HG03196 (cell line): ENCODE data around the gene ZBTB7C.

Experiments used
- ATAC-seq: cut with Tn5 transposase; IDR thresholded peaks from one replicate; pipeline ENCODE4 v1.9.1; 2021; ENCODE audit not compliant: unreplicated experiment

Gene ZBTB7C

GRCh38 chr18:48009116-48009745 lies 400.0 kb downstream of the ZBTB7C start:
- no peak for ATAC-seq

GRCh38 chr18:48007955-48008701 lies 401.1 kb downstream of the ZBTB7C start:
- no peak for ATAC-seq

- no peak for ATAC-seq
Observed at GRCh38 chr18:48007381-48007780, 401.8 kb downstream of the ZBTB7C start.

GRCh38 chr18:48006415-48007175 lies 402.6 kb downstream of the ZBTB7C start:
- ATAC-seq: no peak

- ATAC-seq: no peak
Observed at GRCh38 chr18:48004577-48004976, 404.6 kb downstream of the ZBTB7C start.

GRCh38 chr18:48003426-48004349 lies 405.5 kb downstream of the ZBTB7C start:
- no peak for ATAC-seq

- no peak for ATAC-seq
Observed at GRCh38 chr18:48002933-48003365, 406.2 kb downstream of the ZBTB7C start.

GRCh38 chr18:48000701-48001100 lies 408.5 kb downstream of the ZBTB7C start:
- ATAC-seq: no peak

GRCh38 chr18:47999801-48000248 lies 409.4 kb downstream of the ZBTB7C start:
- ATAC-seq: no peak

- ATAC-seq: no peak
Observed at GRCh38 chr18:47997338-47997780, 411.8 kb downstream of the ZBTB7C start.

- ATAC-seq: no peak
Observed at GRCh38 chr18:47996091-47996541, 413.1 kb downstream of the ZBTB7C start.

GRCh38 chr18:47995654-47996053 lies 413.5 kb downstream of the ZBTB7C start:
- no peak for ATAC-seq

GRCh38 chr18:47993409-47993808 lies 415.8 kb downstream of the ZBTB7C start:
- ATAC-seq: no peak

GRCh38 chr18:47992976-47993375 lies 416.2 kb downstream of the ZBTB7C start:
- no peak for ATAC-seq

GRCh38 chr18:47992266-47992665 lies 416.9 kb downstream of the ZBTB7C start:
- no peak for ATAC-seq

GRCh38 chr18:47990981-47991380 lies 418.2 kb downstream of the ZBTB7C start:
- no peak for ATAC-seq

- no peak for ATAC-seq
Observed at GRCh38 chr18:47987388-47987699, 421.8 kb downstream of the ZBTB7C start.

- no peak for ATAC-seq
Observed at GRCh38 chr18:47986620-47987387, 422.4 kb downstream of the ZBTB7C start.

GRCh38 chr18:47985866-47986265 lies 423.3 kb downstream of the ZBTB7C start:
- no peak for ATAC-seq

GRCh38 chr18:47984991-47985390 lies 424.2 kb downstream of the ZBTB7C start:
- no peak for ATAC-seq
